HCT116 (cell line): ENCODE data around the gene PTPA.
A peak's percentile ranks its signal among the peaks of the same experiment; 100 is the strongest.

Experiments
- EGR1 ChIP-seq: IDR thresholded peaks from 2 replicates; pipeline ENCODE4 v1.6.1; 2012; ENCODE audit warnings: low read depth
- EZH2 ChIP-seq: fragments of 200-600 bp; sonication (generic); IDR thresholded peaks from 2 replicates; pipeline ENCODE4 v1.6.1; 2017; ENCODE audit warnings: antibody characterized with exemption, mixed run types
- EZH2phosphoT487 ChIP-seq: fragments of 200-600 bp; IDR thresholded peaks from 2 replicates; pipeline ENCODE4 v1.6.1; 2018; ENCODE audit warnings: antibody characterized with exemption, borderline replicate concordance
- POLR2A ChIP-seq: IDR thresholded peaks from 2 replicates; pipeline ENCODE4 v1.7.0; 2011; ENCODE audit warnings: borderline replicate concordance; ENCODE audit not compliant: insufficient read depth, insufficient read length; ENCODE audit errors: extremely low read depth
- POLR2AphosphoS5 ChIP-seq: IDR thresholded peaks from 2 replicates; pipeline ENCODE4 v1.6.1; 2011; ENCODE audit warnings: mild to moderate bottlenecking, low read depth, low read length, moderate library complexity
- RAD21 ChIP-seq: IDR thresholded peaks from 2 replicates; pipeline ENCODE4 v1.6.1; 2012; ENCODE audit warnings: low read depth, mild to moderate bottlenecking
- SRF ChIP-seq: IDR thresholded peaks from 2 replicates; pipeline ENCODE4 v1.6.1; 2012; ENCODE audit warnings: low read depth
- TCF7L2 ChIP-seq: IDR thresholded peaks from 2 replicates; pipeline ENCODE4 v1.7.0; 2011; ENCODE audit warnings: borderline replicate concordance, inconsistent platforms; ENCODE audit not compliant: insufficient read depth, insufficient read length; ENCODE audit errors: extremely low read depth
- TF ChIP-seq, protein P1 (sequence below), 3 experiments: fragments of 200-600 bp in 1 of 3; sonication (generic) in 1 of 3; IDR thresholded peaks in 2 of 3; conservative IDR thresholded peaks in 1 of 3; 2 replicates each; pipeline ENCODE4 v1.5.1; 2012 to 2017; ENCODE audit warnings: low read depth in 2 of 3, low read length in 2 of 3, antibody characterized with exemption in 1 of 3, borderline replicate concordance in 1 of 3, control low read depth in 1 of 3, mild to moderate bottlenecking in 1 of 3, mixed read lengths in 1 of 3, mixed run types in 1 of 3, moderate library complexity in 1 of 3; ENCODE audit not compliant: insufficient read depth in 1 of 3
- TF ChIP-seq, protein P2 (sequence below): IDR thresholded peaks from 2 replicates; pipeline ENCODE4 v1.6.1; 2012
- TF ChIP-seq, protein P3 (sequence below): IDR thresholded peaks from 2 replicates; pipeline ENCODE4 v1.6.1; 2012; ENCODE audit warnings: low read depth
- TF ChIP-seq, protein P4 (sequence below): IDR thresholded peaks from 2 replicates; pipeline ENCODE4 v1.6.1; 2012

DNA sequence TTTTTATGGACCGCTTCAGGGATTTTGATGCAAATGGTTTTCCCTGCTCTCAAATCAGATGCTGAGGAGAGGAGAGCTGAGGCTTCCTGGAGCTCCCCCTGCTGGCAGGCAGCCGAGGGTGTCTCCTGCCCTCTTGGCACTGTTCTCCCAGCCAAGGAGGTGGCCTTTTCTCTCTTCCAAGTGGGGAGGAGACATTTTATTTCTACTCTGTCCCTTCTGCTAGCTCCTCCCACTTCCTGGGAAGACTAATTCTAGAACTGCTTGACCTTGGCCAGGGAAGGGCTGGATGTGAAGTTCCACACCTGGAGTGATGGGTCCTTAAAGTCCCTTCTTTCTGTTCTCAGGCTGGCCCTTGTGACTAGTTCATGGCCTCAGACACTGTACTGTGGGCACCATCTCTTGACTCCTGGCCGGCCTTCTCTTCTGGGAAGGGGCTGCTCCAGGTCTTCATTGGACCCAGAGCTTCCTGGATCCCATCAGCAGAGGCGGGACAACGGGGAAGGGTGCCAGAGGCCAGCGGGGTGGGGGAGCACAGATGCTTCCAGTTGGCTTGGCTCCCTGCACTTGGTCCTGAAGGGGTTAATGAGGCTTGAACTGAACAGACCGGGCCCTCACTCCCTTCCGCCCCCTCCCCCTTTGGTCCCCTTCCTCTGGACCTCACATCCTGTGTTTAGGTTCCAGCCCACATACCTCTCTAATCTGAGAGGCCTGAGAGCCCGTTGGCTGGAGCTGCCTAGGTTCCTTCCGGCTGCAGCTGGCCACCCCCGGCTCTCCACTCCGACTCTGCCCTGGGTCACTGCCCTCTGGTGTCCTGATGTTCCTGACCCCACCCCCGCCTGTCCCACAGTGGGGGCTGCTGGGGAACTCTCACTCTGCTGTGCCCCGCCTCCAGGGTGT, 32.1 kb downstream of the PTPA start:
- TF ChIP-seq, protein P1, sequence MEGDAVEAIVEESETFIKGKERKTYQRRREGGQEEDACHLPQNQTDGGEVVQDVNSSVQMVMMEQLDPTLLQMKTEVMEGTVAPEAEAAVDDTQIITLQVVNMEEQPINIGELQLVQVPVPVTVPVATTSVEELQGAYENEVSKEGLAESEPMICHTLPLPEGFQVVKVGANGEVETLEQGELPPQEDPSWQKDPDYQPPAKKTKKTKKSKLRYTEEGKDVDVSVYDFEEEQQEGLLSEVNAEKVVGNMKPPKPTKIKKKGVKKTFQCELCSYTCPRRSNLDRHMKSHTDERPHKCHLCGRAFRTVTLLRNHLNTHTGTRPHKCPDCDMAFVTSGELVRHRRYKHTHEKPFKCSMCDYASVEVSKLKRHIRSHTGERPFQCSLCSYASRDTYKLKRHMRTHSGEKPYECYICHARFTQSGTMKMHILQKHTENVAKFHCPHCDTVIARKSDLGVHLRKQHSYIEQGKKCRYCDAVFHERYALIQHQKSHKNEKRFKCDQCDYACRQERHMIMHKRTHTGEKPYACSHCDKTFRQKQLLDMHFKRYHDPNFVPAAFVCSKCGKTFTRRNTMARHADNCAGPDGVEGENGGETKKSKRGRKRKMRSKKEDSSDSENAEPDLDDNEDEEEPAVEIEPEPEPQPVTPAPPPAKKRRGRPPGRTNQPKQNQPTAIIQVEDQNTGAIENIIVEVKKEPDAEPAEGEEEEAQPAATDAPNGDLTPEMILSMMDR (IDR thresholded peaks at IDR 0.05 in 2 of 3, conservative IDR thresholded peaks at IDR 0.05 in 1 of 3; ENCODE audit: borderline replicate concordance in 1 of 3, insufficient read depth in 1 of 3, low read depth in 2 of 3, low read length in 2 of 3): peak in 2 of 3 experiments; percentile 97 to 99; a peak in 4 of 6 replicates
- TF ChIP-seq, protein P2, sequence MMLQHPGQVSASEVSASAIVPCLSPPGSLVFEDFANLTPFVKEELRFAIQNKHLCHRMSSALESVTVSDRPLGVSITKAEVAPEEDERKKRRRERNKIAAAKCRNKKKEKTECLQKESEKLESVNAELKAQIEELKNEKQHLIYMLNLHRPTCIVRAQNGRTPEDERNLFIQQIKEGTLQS: no peak
- TF ChIP-seq SRF (no peak), RAD21 (no peak), EZH2 (no peak), POLR2AphosphoS5 (peak; percentile 42; the same call in 1 of the 2 replicates), EGR1 (no peak), POLR2A (no peak), TCF7L2 (no peak), EZH2phosphoT487 (no peak)
- TF ChIP-seq, protein P3, sequence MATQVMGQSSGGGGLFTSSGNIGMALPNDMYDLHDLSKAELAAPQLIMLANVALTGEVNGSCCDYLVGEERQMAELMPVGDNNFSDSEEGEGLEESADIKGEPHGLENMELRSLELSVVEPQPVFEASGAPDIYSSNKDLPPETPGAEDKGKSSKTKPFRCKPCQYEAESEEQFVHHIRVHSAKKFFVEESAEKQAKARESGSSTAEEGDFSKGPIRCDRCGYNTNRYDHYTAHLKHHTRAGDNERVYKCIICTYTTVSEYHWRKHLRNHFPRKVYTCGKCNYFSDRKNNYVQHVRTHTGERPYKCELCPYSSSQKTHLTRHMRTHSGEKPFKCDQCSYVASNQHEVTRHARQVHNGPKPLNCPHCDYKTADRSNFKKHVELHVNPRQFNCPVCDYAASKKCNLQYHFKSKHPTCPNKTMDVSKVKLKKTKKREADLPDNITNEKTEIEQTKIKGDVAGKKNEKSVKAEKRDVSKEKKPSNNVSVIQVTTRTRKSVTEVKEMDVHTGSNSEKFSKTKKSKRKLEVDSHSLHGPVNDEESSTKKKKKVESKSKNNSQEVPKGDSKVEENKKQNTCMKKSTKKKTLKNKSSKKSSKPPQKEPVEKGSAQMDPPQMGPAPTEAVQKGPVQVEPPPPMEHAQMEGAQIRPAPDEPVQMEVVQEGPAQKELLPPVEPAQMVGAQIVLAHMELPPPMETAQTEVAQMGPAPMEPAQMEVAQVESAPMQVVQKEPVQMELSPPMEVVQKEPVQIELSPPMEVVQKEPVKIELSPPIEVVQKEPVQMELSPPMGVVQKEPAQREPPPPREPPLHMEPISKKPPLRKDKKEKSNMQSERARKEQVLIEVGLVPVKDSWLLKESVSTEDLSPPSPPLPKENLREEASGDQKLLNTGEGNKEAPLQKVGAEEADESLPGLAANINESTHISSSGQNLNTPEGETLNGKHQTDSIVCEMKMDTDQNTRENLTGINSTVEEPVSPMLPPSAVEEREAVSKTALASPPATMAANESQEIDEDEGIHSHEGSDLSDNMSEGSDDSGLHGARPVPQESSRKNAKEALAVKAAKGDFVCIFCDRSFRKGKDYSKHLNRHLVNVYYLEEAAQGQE: no peak
- TF ChIP-seq, protein P4, sequence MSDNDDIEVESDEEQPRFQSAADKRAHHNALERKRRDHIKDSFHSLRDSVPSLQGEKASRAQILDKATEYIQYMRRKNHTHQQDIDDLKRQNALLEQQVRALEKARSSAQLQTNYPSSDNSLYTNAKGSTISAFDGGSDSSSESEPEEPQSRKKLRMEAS: no peak
